ENCODE data around the gene VILL.
"Not testable (repeated sequence)": the region's sequence is repeated elsewhere in the genome, so short reads cannot be mapped to it uniquely, and the experiment has no call there.

The VILL gene

GRCh38 chr3:38031022-38031994, 40.7 kb downstream of the VILL start:
- in situ Hi-C loops (cut with HindIII; ENCODE audit: low sequenced_read_pairs), result no loop called here

DNA sequence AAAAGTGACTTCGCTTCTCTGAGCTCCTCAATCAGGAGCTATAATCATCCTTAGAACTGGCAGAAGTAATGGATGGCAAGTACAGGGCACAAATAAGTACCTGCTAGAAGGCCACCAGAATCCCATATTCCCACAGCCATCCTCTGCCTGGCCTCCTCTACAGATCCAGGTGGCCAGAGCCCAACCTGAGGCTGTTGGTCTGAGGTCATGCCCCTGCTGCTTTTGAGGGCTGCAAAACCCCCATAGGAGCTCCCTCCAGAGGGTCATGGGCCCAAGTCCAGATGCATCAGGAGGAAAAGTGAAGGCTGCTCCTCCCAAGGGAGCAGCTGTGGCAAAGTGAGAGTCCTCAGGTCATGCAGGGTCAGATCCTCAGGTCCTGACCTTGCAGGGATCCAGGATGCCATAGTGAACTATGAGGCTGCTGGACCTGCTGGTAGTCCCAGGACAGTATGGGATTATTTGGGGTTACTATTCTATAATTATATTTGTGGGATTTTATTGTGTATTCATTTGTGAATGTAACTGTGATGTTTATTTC, 41.8 kb downstream of the VILL start:
- in situ Hi-C loops (cut with HindIII; ENCODE audit: low sequenced_read_pairs), result no loop called here

DNA sequence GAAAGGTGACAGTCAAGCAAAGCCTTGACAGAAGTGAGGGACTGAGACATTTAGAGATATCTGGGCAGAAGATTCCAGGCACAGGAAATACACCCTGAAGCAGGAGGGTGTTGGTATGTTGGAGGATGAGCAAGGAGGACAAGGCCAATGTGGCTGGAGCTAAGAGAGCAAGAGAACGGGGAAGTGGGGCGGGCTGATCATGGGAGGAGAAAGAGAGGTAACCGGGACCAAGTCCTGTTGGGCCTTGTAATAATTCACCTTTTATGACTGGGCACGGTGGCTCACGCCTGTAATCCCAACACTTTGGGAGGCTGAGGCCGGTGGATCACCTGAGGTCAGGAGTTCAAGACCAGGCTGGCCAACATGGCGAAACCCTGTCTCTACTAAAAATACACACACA, 43.0 kb downstream of the VILL start:
- in situ Hi-C loops (cut with HindIII; ENCODE audit: low sequenced_read_pairs), result not testable (repeated sequence)

DNA sequence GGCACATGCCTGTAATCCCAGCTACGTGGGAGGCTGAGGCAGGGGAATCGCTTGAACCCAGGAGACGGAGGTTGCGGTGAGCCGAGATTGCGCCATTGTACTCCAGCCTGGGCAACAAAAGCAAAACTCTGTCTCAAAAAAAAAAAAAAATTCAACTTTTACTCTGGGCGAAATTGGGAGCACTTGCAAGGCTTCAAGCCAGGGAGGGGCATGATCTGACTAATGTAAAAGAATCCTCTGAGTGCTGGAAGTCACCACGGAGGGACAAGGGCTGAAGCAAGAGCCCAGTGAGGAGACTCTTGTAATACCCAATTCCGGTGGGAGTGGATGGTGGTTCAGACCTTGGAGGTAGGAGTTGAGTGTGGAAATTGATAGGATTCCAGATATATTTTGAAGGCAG, 43.7 kb downstream of the VILL start:
- in situ Hi-C loops (cut with HindIII; ENCODE audit: low sequenced_read_pairs), result not testable (repeated sequence)

GRCh38 chr3:38036286-38036685, 45.7 kb downstream of the VILL start:
- in situ Hi-C loops (cut with HindIII; ENCODE audit: low sequenced_read_pairs), result no loop called here

DNA sequence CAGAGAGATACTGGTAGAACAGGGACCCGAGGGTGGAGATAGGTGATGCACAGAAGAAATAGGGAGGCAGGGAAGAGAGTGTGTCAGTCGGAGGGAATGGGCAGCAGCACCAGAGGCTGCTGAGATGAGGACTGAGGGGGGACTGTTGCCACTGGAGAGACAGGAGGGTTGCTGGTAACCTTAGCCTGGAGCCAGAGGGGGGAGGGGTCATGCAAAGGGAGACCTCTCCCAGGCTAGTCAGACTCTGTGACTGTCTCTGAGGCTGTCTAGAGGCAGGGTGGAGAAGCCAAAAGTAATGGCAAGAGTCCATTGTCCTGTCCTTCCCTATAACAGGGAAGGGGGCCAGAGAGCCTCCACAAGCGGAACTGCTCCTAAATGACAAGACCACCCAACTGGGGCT, 46.3 kb downstream of the VILL start:
- in situ Hi-C loops (cut with HindIII; ENCODE audit: low sequenced_read_pairs), result no loop called here

GRCh38 chr3:38038447-38038911, 47.9 kb downstream of the VILL start:
- in situ Hi-C loops (cut with HindIII; ENCODE audit: low sequenced_read_pairs), result no loop called here

DNA sequence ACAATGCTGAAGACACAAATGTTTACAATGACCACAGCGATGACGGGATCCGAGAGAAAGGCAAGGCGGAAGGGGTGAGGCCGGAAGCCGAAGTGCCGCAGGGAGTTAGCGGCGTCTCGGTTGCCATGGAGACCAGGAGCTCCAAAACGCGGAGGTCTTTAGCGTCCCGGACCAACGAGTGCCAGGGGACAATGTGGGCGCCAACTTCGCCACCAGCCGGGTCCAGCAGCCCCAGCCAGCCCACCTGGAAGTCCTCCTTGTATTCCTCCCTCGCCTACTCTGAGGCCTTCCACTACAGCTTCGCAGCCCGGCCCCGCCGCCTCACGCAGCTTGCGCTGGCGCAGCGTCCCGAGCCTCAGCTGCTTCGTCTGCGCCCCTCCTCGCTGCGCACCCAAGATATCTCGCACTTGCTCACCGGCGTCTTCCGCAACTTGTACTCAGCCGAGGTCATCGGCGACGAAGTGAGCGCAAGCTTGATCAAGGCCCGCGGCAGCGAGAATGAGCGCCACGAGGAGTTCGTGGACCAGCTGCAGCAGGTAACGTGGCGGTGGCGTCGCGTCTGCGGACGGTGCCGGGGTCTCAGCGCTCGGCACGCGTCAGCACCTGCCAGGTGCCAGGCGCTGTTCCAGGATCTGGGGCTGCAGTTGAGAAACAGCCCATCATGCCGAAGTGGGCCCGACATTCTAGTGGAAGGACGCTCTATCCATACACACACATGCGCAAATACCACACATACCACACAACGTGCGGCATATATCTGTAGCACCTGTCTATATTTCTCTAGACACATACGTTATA, 48.7 kb downstream of the VILL start, which contains the start of gene DLEC1:
Gene DLEC1 (plus strand): TSS at position 108 of the 798 bp plus-strand sequence. CDS start 18 bp downstream, at position 126.
- in situ Hi-C loops (cut with HindIII; ENCODE audit: low sequenced_read_pairs), result no loop called here

DNA sequence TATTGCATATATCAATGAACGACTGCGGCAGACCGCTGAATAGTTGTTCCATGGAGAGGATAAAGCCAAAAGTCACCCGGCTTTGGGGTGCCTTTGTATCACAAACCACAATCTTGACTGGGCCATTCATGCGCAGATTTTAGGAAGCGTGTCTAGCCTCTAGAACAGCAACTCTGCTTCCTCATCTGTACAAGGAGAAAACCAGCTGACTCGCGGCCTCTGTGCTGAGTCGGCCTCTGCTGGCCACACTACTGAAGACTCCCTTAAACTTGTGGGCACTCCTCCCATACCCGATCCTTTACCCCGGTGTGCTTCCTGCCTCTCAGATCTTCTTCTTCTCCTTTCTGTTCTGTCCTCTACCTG, 49.3 kb downstream of the VILL start:
- in situ Hi-C loops (cut with HindIII; ENCODE audit: low sequenced_read_pairs), result no loop called here

DNA sequence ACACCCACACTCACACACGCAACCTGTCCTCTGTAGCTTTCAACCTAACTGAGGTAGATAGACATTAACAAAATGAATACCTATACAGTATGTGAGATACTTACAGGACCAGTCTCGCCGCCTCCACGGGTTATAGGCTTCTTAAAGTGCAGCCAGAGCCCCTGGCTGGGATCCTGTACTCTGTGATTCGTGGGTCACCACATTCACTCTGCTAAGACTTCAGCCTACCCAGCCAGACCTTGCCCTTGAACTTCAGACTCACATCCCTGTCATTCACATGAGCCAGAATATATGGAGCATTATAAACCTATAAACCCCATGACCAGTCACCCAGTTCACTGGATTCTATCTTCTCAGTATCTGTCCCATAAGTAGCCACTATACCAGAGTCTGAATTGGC, 49.8 kb downstream of the VILL start:
- in situ Hi-C loops (cut with HindIII; ENCODE audit: low sequenced_read_pairs), result no loop called here

DNA sequence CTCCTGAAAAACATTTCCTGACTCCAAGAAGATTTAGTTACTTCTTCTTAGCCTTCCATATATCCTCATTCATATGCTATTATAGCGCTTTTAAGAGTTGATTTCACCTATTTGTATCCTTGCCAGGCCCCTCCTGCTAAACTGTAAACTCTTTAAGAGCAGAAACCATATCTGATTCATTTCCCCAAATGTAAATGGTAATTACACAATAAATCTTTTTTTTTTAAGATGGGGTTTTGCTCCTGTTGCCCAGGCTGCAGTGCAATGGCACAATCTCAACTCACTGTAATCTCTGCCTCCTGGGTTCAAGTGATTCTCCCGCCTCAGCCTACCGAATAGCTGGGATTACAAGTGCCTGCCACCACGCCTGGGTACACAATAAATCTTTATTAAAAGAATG, 52.9 kb downstream of the VILL start:
- in situ Hi-C loops (cut with HindIII; ENCODE audit: low sequenced_read_pairs), result no loop called here

DNA sequence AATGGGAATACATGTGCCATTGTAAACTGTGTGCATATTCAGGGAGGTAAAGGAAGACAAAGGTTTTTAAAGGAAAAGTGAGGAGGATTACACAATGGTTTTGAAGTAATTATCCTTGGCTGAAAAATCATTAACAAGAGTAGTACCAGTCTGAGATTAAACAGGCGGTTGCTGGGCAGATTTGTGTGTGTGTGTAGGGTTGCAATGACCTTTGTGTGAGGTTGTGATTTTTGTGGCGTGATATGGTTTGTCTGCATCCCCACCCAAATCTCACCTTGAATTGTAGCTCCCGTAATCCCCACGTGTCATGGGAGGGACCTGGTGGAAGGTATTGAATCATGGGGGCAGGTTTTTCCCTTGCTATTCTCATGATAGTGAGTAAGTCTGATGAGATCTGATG, 55.4 kb downstream of the VILL start:
- in situ Hi-C loops (cut with HindIII; ENCODE audit: low sequenced_read_pairs), result no loop called here

- in situ Hi-C loops (cut with HindIII; ENCODE audit: low sequenced_read_pairs), result no loop called here
These were observed 56.2 kb downstream of the VILL start for GRCh38 chr3:38046821-38047220.

GRCh38 chr3:38047896-38048295, 57.3 kb downstream of the VILL start:
- in situ Hi-C loops (cut with HindIII; ENCODE audit: low sequenced_read_pairs), result no loop called here

DNA sequence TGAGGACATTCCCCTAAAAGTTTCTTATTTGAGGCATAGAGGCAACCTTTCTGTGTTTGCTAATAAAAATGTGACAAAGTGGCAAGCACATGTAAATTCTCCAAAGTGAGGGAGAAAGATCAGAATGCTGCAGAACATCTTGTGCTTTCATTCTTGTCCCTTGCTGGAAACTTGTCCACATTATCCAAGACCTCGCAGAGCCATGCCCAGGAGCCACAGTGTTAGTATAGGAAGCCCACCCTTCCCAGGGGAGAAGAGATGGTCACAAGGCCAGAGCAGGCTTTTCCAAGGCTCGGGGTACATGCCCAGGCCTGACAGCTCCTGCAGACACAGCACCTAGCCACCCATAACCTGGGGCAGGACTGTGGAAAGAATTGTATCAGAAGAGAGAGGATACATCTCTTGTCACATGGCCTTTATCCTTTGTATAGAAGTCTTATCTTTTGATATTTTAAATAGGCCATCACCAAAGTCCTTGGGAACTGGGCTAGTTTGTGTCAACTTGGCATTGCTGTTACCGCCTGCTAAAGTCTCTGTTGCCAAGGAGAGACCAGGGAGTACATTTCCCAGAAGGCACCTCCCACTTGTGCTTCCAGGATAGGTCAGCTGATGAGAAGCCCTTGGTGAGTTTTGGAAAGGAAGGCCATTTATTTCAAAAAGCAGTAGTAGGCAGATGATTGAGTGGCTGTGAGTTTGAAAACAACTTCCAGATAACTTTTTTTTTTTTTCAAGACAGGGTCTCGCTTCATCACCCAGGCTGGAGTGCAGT, 59.0 kb downstream of the VILL start:
- in situ Hi-C loops (cut with HindIII; ENCODE audit: low sequenced_read_pairs), result no loop called here

DNA sequence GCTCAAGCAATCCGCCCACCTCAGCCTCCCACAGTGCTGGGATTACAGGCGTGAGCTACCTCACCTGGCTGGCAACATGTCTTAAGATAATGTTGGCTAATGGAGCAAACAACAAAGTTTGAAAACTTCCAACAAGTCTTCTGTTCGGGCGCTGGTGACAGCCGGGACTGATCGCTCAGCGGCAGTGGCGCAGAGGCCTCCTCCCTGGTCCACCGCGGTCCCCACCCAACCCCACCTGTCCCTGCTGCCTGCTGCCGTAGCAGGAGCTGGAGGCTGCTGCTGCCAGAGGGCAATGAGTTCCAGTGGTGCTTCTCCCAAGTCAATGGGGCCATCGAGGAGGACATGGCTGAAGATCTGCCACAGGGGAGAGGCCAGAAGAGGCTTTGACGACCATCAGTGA, 60.5 kb downstream of the VILL start:
- in situ Hi-C loops (cut with HindIII; ENCODE audit: low sequenced_read_pairs), result no loop called here

DNA sequence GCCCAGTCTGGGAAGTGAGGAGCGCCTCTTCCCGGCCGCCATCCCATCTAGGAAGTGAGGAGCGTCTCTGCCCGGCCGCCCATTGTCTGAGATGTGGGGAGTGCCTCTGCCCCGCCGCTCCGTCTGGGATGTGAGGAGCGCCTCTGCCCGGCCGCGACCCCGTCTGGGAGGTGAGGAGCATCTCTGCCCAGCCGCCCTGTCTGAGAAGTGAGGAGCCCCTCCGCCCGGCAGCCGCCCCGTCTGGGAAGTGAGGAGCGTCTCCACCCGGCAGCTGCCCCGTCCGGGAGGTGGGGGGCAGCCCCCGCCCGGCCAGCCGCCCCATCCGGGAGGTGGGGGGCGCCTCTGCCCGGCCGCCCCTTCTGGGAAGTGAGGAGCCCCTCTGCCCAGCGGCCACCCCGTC, 62.7 kb downstream of the VILL start:
- in situ Hi-C loops (cut with HindIII; ENCODE audit: low sequenced_read_pairs), result not testable (repeated sequence)

DNA sequence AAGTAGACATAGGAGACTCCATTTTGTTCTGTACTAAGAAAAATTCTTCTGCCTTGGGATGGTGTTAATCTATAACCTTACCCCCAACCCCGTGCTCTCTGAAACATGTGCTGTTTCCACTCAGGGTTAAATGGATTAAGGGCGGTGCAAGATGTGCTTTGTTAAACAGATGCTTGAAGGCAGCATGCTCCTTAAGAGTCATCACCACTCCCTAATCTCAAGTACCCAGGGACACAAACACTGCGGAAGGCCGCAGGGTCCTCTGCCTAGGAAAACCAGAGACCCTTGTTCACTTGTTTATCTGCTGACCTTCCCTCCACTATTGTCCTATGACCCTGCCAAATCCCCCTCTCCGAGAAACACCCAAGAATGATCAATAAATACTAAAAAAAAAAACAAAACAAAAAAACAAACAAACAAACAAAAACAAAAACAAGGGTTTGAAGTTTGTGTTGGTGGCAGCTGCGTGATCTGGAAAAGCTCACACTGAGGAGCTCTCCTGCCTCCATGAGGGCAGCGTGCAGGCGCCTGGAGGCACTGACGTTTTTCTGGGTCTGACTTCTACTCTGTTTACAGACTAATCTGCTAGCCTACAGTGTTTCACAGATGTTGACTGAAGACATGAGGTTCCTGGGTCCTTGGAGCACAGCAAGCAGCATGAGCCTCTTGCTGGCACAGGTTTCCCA, 63.4 kb downstream of the VILL start:
- in situ Hi-C loops (cut with HindIII; ENCODE audit: low sequenced_read_pairs), result not testable (repeated sequence)

DNA sequence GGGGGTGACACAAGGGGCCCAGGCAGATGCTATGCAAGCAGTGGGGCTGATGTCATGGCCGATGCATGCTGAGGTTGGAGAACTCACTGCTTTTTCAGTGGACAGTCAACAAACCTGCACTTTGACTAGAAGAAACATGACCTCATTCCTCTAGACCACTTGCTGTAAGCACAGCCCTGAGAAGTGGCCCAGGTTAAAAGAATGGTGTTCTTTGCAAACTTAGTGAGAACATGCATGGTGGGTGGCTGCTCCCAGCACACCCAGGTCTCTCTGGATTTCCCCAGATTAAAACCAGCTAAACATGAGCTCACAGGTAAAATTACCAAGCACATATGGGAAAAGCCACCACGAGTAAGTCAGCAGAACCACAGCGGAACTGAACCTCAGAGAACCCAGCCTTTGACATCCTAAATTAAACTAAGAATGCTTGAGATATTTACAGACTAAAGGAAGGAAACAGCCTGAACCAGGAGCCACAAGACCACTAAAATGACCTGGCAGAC, 64.0 kb downstream of the VILL start:
- in situ Hi-C loops (cut with HindIII; ENCODE audit: low sequenced_read_pairs), result no loop called here
